Measurements from ENCODE around the gene ZCCHC4.
A peak's percentile ranks its signal among the peaks of the same experiment; 100 is the strongest.
"Not testable (repeated sequence)": the region's sequence is repeated elsewhere in the genome, so short reads cannot be mapped to it uniquely, and the experiment has no call there.

ZCCHC4 gene

GRCh38 chr4:25313201-25313895 is 774 bp downstream of the ZCCHC4 start:
- peak overlapping the region; percentile 2 to 90 (median 78) for H3K27ac ChIP-seq
- H3K4me3 ChIP-seq = peak overlapping the region; percentile 59 to 75 (median 68)

- Histone ChIP-seq H3K4me3 (no peak overlapping the region), H3K27ac (peak overlapping the region in 1 of 21 experiments; percentile 0)
Observed at GRCh38 chr4:25320336-25320735, 7.8 kb downstream of the ZCCHC4 start.

DNA sequence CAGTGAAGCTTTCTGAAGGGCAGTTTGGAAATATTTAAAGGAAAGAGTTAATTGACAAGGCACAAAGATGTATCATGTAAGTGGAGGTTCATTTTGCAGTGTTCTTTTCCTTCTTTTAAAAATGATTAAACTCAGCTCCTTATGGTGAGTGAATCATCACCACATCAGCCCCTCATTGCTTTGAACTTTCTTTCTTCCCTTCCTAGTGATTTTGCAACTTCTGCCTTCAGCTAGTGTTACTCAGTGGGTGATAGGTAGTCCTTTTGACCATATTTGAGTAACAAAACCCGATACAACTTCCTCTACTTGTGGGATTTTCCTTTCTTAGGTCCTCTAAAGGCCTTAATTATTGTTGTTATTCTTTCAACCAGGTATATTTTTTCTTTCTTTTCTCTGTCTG is 8.2 kb downstream of the ZCCHC4 start:
- peak overlapping the region in 1 of 21 experiments; percentile 47 for H3K27ac ChIP-seq
- no peak overlapping the region for H3K4me3 ChIP-seq

DNA sequence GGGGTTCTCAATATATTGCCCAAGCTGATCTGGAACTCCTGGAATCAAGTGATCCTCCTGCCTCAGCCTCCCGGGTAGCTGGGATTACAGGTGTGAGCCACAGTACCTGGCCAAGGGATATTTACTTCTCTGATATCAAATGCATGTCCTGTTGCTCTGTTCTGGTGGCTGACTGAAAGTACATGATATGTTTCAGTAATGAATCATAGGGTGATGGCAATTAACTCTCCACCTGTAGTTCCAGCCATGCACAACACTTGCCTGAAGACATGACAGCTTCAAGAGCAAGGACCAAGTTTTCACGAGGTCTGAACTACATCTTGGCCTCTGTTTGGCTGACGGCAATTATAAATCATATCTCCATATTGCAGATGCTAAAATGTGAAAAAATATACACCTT is 9.1 kb downstream of the ZCCHC4 start:
- no peak overlapping the region for H3K4me3 ChIP-seq
- H3K27ac ChIP-seq = peak overlapping the region in 1 of 21 experiments; percentile 25

DNA sequence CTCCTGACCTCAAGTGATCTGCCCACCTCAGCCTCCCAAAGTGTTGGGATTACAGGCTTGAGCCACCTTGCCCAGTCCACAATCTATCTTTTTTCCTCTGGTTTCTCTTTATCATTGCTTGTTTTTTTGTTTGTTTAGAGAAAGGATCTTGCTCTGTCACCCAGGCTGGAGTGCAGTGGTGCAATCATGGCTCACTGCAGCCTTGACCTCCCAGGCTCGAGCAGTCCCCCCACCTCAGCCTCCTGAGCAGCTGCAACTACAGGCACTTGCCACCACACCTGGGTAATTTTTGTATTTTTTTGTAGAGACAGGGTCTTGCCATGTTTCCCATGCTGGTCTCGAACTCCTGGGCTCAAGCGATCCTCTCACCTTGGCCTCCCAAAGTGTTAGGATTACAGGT is 15.9 kb downstream of the ZCCHC4 start:
- not testable (repeated sequence) for H3K27ac ChIP-seq, H3K4me3 ChIP-seq

DNA sequence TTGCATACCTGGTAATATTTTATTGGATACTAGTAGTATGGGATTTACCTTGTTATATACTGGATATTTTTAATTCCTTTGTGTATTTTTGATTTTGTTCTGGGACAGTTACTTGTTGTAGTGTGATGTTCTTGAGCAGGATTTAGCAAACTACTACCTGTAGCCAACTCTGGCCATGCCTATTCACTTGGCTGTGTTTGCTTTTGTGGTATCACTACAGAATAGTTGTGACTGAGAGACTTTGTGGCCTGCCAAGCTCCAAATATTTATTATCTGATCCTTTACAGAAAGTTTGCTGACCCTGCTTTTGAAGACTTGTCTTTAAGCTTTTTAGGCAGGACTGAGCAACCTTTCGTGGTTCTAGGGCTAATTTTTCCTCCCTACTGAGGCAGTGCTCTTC is 17.8 kb downstream of the ZCCHC4 start:
- no peak overlapping the region for H3K27ac ChIP-seq
- H3K4me3 ChIP-seq = no peak overlapping the region

DNA sequence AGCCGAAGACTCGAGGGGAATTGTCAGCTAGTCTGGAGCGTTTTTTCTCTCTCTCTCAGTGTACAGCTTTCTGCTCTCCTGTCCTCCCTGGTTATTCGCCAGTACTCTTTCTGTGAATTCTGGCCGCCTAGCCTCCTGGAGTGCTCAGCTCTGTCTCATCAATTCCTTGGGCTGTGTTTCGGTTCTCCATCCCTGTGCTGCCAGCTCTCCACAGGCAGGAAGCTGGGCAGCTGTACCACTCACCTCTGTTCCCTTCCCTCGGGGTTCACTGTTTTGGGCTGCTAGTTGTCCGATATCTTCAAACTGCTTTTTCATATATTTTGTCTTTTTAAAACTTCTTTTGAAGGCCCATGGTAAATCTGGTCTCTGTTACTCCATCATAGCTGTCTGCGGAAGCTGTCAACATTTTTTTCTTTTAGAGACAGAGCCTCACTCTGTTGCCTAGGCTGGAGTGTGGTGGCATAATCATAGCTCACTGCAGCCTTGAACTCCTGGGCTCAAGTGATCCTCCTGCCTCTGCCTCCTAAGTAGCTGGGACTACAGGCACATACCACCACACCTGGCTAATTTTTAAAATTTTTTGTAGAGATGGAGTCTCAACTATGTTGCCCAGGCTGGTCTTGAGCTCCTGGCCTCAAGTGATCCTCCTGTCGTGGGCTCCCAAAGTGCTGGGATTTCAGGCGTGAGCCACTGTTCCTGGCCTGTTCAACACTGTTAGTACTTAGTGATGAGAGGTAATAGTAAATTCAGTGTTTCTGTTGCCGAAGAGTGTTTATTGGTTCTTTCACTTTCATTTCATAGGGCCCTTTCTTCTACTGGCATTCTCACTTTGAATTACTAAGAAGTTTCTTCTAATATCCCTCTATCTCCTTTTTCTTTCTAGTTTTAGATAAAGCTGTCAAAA is 18.6 kb downstream of the ZCCHC4 start:
- Histone ChIP-seq H3K4me3 (peak overlapping the region in 1 of 7 experiments; percentile 9), H3K27ac (peak overlapping the region in 7 of 21 experiments; percentile 18 to 82 (median 50))

- Histone ChIP-seq H3K27ac (no peak overlapping the region), H3K4me3 (no peak overlapping the region)
Observed at GRCh38 chr4:25343671-25344070, 31.1 kb downstream of the ZCCHC4 start.

- Histone ChIP-seq H3K4me3 (no peak overlapping the region), H3K27ac (no peak overlapping the region)
Observed at GRCh38 chr4:25345744-25346143, 33.2 kb downstream of the ZCCHC4 start.

DNA sequence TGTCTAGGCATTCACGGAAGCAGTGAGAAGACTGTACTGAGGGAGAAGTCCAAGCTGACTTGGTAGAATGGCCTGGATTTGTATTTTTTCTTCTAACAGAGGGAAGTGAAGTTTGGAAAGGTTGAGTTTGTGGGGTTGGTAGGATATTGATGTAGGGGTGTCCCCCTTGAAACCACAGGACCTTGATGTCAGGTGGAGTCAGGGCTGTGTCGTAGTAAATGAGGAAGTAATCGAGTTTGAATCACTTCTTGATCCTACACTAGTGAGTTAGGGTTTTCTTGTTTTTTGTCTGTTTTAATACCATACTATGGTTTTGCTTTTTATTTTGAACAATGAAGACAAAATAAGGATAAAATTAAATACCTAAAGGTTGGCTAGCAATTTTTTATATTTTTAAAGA is 34.3 kb downstream of the ZCCHC4 start:
- Histone ChIP-seq H3K4me3 (no peak overlapping the region), H3K27ac (no peak overlapping the region)

DNA sequence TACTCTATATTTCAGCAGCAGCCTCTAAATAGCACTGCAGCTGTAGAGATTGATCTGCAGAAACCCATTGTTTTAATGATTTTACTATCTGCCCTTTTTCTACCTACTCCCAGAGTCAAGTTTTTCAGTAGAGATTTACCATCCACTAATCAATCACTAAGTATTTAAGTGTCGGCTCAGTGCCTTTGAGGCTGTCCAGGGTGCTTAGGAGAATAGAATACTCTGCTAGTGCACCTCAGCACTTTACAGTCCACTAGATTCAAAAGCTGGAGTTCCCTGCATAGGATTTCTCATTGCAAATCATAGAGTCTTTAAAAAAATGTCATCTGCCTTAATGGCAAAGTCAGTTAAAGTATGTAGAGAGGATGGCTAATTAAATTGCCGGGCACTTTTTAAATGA is 34.9 kb downstream of the ZCCHC4 start:
- Histone ChIP-seq H3K27ac (no peak overlapping the region), H3K4me3 (no peak overlapping the region)

GRCh38 chr4:25347971-25348370 is 35.4 kb downstream of the ZCCHC4 start:
- H3K4me3 ChIP-seq = no peak overlapping the region
- H3K27ac ChIP-seq = no peak overlapping the region

GRCh38 chr4:25350561-25350960 is 38.0 kb downstream of the ZCCHC4 start:
- Histone ChIP-seq H3K27ac (no peak overlapping the region), H3K4me3 (no peak overlapping the region)

GRCh38 chr4:25351777-25352416 is 39.3 kb downstream of the ZCCHC4 start:
- no peak overlapping the region for H3K4me3 ChIP-seq
- H3K27ac ChIP-seq = no peak overlapping the region

- H3K27ac ChIP-seq = no peak overlapping the region
- no peak overlapping the region for H3K4me3 ChIP-seq
Observed at GRCh38 chr4:25356068-25356467, 43.5 kb downstream of the ZCCHC4 start.

GRCh38 chr4:25358515-25359275 is 46.1 kb downstream of the ZCCHC4 start:
- Histone ChIP-seq H3K4me3 (no peak overlapping the region), H3K27ac (no peak overlapping the region)

- Histone ChIP-seq H3K27ac (no peak overlapping the region), H3K4me3 (no peak overlapping the region)
Observed at GRCh38 chr4:25361253-25361652, 48.7 kb downstream of the ZCCHC4 start.

GRCh38 chr4:25367004-25367621 is 54.5 kb downstream of the ZCCHC4 start:
- H3K27ac ChIP-seq = no peak overlapping the region

GRCh38 chr4:25367877-25368276 is 55.3 kb downstream of the ZCCHC4 start:
- Histone ChIP-seq H3K4me3 (no peak overlapping the region), H3K27ac (no peak overlapping the region)

More at GRCh38 chr4:25367004-25367621, 54.5 kb downstream of the ZCCHC4 start:
- H3K4me3 ChIP-seq = no peak overlapping the region

All from skin epidermis (tissue), 12 donors.